ENCODE measurements around the gene LRRK1.

Gene LRRK1

DNA sequence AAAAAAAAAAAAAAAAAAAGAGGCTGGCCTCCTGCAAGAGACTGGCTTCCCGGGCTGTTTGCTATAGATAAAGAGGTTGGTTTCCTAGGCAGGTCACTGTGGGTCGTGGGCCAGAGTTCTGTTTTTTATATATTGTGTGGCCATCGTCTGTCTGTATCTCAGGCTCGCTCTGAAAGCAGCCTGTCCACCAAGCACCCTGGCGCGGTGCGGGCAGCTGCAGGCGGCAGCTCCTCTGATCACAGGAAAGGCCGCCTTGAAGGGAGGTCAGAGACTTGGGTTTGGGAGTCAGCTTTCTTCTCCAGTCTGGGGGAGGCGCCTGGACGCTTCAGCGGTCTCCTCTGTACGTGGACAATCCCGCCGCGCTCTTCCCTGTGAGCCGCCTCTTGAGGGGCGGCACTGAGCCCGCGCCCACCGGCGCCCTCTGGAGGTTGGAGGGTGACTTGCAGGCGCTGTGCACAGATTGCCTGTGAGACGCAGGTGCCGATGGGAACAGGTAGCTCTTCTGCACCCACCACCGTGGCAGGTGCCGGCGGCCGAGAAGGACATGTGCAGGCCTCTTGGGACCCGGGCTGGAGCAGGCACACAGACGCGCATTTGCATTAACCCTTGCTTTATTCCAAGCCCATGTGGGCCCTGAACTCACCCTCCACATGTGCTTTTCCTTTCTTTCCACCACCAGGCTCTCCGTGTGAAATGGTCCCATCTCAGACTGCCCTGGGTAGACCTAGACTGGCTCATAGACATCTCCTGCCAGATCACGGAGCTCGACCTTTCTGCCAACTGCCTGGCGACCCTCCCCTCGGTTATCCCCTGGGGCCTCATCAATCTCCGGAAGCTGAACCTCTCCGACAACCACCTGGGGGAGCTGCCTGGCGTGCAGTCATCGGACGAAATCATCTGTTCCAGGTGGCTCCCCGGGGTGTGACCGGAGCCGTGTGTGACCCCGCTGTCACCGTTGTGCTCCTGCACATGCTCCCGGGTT lies 89.3 kb downstream of the LRRK1 start:
- TF ChIP-seq TCF12 (IDR thresholded peaks at IDR 0.05; ENCODE audit: low read depth), result peak; percentile 31; the same call in 1 of the 2 replicates
- TF ChIP-seq, protein P1, sequence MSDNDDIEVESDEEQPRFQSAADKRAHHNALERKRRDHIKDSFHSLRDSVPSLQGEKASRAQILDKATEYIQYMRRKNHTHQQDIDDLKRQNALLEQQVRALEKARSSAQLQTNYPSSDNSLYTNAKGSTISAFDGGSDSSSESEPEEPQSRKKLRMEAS (IDR thresholded peaks at IDR 0.05), result peak; percentile 62
- TF ChIP-seq TAF1 (IDR thresholded peaks at IDR 0.05; ENCODE audit: low read depth), result peak; percentile 39; the same call in 1 of the 2 replicates
- no peak for TF ChIP-seq TEAD4 (IDR thresholded peaks at IDR 0.05)
- peak; percentile 34; the same call in 1 of the 2 replicates for TF ChIP-seq RAD21 (IDR thresholded peaks at IDR 0.05; ENCODE audit: low read depth)
- no peak for TF ChIP-seq YY1 (IDR thresholded peaks at IDR 0.05; ENCODE audit: low read depth)

DNA sequence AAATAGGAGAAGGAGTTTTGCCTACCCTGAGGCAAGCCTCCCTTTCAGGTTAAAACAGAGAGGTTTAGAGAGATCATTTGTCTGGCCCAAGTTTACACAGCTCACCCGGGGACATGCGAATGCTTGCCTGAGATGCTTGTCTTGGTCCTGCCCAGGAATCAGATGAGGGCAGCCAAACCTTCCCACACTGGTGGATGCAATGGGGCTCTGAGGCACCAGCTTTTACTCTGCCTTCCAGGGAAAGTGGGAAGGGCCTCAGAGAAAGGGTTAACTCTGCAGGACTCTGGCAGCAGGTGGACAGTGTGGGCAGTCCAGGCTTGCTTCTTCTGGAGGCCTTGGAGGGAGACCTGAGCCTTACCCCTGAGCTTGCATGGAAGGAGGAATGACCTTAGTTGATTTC lies 90.0 kb downstream of the LRRK1 start:
- TF ChIP-seq NFIC (IDR thresholded peaks at IDR 0.05) (no peak), RAD21 (IDR thresholded peaks at IDR 0.05; ENCODE audit: low read depth) (no peak), TAF1 (IDR thresholded peaks at IDR 0.05; ENCODE audit: low read depth) (no peak), FOXM1 (IDR thresholded peaks at IDR 0.05; ENCODE audit: borderline replicate concordance, low read depth) (no peak), YY1 (IDR thresholded peaks at IDR 0.05; ENCODE audit: low read depth) (no peak), CEBPB (IDR thresholded peaks at IDR 0.05) (no peak), CREB1 (IDR thresholded peaks at IDR 0.05; ENCODE audit: low read depth) (no peak), ZBTB7A (IDR thresholded peaks at IDR 0.05; ENCODE audit: low read depth) (no peak), TCF12 (IDR thresholded peaks at IDR 0.05; ENCODE audit: low read depth) (no peak), EGR1 (IDR thresholded peaks at IDR 0.05) (no peak), EP300 (IDR thresholded peaks at IDR 0.05; ENCODE audit: borderline replicate concordance) (no peak), TEAD4 (IDR thresholded peaks at IDR 0.05) (no peak)
- TF ChIP-seq, protein P2, sequence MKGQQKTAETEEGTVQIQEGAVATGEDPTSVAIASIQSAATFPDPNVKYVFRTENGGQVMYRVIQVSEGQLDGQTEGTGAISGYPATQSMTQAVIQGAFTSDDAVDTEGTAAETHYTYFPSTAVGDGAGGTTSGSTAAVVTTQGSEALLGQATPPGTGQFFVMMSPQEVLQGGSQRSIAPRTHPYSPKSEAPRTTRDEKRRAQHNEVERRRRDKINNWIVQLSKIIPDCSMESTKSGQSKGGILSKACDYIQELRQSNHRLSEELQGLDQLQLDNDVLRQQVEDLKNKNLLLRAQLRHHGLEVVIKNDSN (IDR thresholded peaks at IDR 0.05), result no peak
- TF ChIP-seq, protein P3, sequence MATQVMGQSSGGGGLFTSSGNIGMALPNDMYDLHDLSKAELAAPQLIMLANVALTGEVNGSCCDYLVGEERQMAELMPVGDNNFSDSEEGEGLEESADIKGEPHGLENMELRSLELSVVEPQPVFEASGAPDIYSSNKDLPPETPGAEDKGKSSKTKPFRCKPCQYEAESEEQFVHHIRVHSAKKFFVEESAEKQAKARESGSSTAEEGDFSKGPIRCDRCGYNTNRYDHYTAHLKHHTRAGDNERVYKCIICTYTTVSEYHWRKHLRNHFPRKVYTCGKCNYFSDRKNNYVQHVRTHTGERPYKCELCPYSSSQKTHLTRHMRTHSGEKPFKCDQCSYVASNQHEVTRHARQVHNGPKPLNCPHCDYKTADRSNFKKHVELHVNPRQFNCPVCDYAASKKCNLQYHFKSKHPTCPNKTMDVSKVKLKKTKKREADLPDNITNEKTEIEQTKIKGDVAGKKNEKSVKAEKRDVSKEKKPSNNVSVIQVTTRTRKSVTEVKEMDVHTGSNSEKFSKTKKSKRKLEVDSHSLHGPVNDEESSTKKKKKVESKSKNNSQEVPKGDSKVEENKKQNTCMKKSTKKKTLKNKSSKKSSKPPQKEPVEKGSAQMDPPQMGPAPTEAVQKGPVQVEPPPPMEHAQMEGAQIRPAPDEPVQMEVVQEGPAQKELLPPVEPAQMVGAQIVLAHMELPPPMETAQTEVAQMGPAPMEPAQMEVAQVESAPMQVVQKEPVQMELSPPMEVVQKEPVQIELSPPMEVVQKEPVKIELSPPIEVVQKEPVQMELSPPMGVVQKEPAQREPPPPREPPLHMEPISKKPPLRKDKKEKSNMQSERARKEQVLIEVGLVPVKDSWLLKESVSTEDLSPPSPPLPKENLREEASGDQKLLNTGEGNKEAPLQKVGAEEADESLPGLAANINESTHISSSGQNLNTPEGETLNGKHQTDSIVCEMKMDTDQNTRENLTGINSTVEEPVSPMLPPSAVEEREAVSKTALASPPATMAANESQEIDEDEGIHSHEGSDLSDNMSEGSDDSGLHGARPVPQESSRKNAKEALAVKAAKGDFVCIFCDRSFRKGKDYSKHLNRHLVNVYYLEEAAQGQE (IDR thresholded peaks at IDR 0.05; ENCODE audit: low read depth), result no peak
- TF ChIP-seq, protein P1 (IDR thresholded peaks at IDR 0.05), result no peak

DNA sequence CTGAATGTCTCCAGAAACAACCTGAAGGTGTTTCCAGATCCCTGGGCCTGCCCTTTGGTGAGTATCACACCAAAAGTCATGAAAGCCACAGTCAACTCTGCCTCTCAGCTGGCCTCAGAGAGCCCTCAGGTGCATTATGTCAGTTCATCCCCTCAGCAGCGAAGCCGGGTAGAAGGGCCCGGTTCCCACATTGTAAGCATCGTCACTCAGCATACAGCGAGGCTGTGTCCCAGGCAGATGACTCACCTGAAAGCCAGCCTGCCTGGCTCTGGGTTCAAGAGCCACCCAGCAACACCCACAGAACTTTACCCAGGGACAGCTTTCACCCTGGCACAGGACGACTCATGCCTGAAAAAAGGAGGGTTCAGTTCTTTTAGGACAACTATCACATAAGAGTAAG lies 91.6 kb downstream of the LRRK1 start:
- TF ChIP-seq TCF12 (IDR thresholded peaks at IDR 0.05; ENCODE audit: low read depth) (no peak), ZBTB7A (IDR thresholded peaks at IDR 0.05; ENCODE audit: low read depth) (no peak), RAD21 (IDR thresholded peaks at IDR 0.05; ENCODE audit: low read depth) (no peak), NFIC (IDR thresholded peaks at IDR 0.05) (no peak), YY1 (IDR thresholded peaks at IDR 0.05; ENCODE audit: low read depth) (no peak), CEBPB (IDR thresholded peaks at IDR 0.05) (no peak), EGR1 (IDR thresholded peaks at IDR 0.05) (no peak), TAF1 (IDR thresholded peaks at IDR 0.05; ENCODE audit: low read depth) (no peak), CREB1 (IDR thresholded peaks at IDR 0.05; ENCODE audit: low read depth) (no peak), EP300 (IDR thresholded peaks at IDR 0.05; ENCODE audit: borderline replicate concordance) (no peak), TEAD4 (IDR thresholded peaks at IDR 0.05) (no peak), FOXM1 (IDR thresholded peaks at IDR 0.05; ENCODE audit: borderline replicate concordance, low read depth) (no peak)
- TF ChIP-seq, protein P2 (IDR thresholded peaks at IDR 0.05), result no peak
- TF ChIP-seq, protein P1 (IDR thresholded peaks at IDR 0.05), result no peak
- TF ChIP-seq, protein P3 (IDR thresholded peaks at IDR 0.05; ENCODE audit: low read depth), result no peak

DNA sequence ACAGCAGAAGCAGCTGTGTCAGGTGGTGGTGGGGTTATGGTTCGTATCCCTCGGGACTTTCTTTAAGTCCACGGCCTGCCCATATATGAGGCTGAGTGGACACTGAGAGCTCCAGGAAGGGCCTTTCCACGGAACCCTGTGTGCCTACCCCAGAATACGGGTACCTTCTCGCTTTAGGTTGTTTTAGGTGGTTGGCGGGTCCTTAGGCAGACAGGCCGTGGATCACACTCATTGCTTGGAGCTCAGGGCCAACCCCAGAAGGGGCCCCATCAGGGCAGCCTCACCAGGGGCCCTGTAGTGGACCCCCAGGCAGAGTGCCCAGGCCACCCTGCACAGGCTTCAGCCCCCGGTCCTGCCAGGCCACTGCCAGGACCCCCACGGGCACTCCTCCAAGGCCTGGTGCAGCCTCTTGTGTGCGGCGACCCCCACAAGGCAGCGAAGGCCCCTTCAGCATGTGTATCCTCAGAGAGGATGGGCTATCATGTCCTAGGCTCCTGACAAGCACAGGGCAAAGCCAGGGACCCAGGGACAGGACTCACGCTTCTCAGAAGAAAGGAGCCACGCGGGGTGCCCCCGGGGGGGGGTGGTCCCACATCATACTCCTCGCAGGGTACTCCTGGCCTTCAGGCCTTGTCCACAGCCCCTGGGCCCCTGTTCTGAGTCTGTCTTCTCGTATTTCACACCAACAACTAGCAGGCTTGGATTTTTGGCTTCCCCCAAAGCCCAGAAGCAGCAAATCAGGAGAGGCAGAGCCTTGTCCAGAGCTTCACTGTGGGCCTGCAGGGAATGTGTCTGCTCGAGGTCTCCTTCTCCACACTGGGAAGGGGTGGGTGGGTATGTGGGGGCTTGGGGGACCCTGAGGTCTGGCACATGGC lies 93.4 kb downstream of the LRRK1 start:
- TF ChIP-seq CREB1 (IDR thresholded peaks at IDR 0.05; ENCODE audit: low read depth) (no peak), TAF1 (IDR thresholded peaks at IDR 0.05; ENCODE audit: low read depth) (no peak), RAD21 (IDR thresholded peaks at IDR 0.05; ENCODE audit: low read depth) (no peak), FOXM1 (IDR thresholded peaks at IDR 0.05; ENCODE audit: borderline replicate concordance, low read depth) (no peak), ZBTB7A (IDR thresholded peaks at IDR 0.05; ENCODE audit: low read depth) (no peak), NFIC (IDR thresholded peaks at IDR 0.05) (no peak), YY1 (IDR thresholded peaks at IDR 0.05; ENCODE audit: low read depth) (no peak), EP300 (IDR thresholded peaks at IDR 0.05; ENCODE audit: borderline replicate concordance) (no peak), TEAD4 (IDR thresholded peaks at IDR 0.05) (no peak), TCF12 (IDR thresholded peaks at IDR 0.05; ENCODE audit: low read depth) (no peak), CEBPB (IDR thresholded peaks at IDR 0.05) (no peak), EGR1 (IDR thresholded peaks at IDR 0.05) (no peak)
- TF ChIP-seq, protein P3 (IDR thresholded peaks at IDR 0.05; ENCODE audit: low read depth), result no peak
- TF ChIP-seq, protein P2 (IDR thresholded peaks at IDR 0.05), result no peak
- TF ChIP-seq, protein P1 (IDR thresholded peaks at IDR 0.05), result no peak
